Peyer's patch (tissue), 4 donors: Measurements from ENCODE around the gene RNF44. TPM values are rescaled to one million over a fixed set of nuclear protein-coding genes. Genes with fewer than 3 reads are reported as not detected.
A peak's percentile ranks its signal among the peaks of the same experiment; 100 is the strongest.

Experiments used
- DNase-seq, 3 donors: peaks; one replicate each; pipeline ENCODE4 v3.0.0-alpha.2; 2017 to 2019
- H3K27ac ChIP-seq, 4 donors: fragments of 200-600 bp; sonication (generic); one replicate each; pipeline ENCODE4 v1.5.1; 2016 to 2019
- H3K27me3 ChIP-seq, 2 donors: fragments of 200-600 bp; sonication (generic); one replicate each; pipeline ENCODE4 v1.5.1; 2019
- H3K36me3 ChIP-seq, 3 donors: fragments of 200-600 bp; sonication (generic); one replicate each; pipeline ENCODE4 v1.5.1; 2016 to 2019
- H3K4me1 ChIP-seq, 4 donors: fragments of 200-600 bp; sonication (generic); one replicate each; pipeline ENCODE4 v1.5.1; 2016 to 2019
- H3K4me3 ChIP-seq, 4 donors: fragments of 200-600 bp; sonication (generic); 1 replicate in 3 of 4; 2 replicates in 1 of 4; pipeline ENCODE4 v1.5.1; 2016 to 2019; ENCODE audit warnings: mild to moderate bottlenecking in 1 of 4
- H3K9me3 ChIP-seq, 4 donors: fragments of 200-600 bp; sonication (generic); one replicate each; pipeline ENCODE4 v1.5.1; 2016 to 2019; ENCODE audit warnings: mild to moderate bottlenecking in 1 of 4
- POLR2A ChIP-seq, 2 donors: fragments of 450-650 bp; IDR thresholded peaks; one replicate each; pipeline ENCODE4 v1.5.1; 2017; ENCODE audit warnings: antibody characterized with exemption in 2 of 2, mild to moderate bottlenecking in 2 of 2, moderate library complexity in 2 of 2
- total RNA-seq, 4 donors: library from RNA; depleted of rRNA; stranded (reverse); fragments of >200 nt; gene quantifications; one replicate each; pipeline ENCODE4 v1.1.0, GENCODE V29; 2016
- TF ChIP-seq, protein P1 (sequence below), 6 experiments: fragments of 450-650 bp in 4 of 6; fragments of 200-600 bp in 2 of 6; sonication (generic) in 1 of 6; IDR thresholded peaks; one replicate each; pipeline ENCODE4 v1.5.1; 2017 to 2019; ENCODE audit warnings: antibody characterized with exemption in 6 of 6, mild to moderate bottlenecking in 3 of 6, moderate library complexity in 1 of 6

The RNF44 gene
- total RNA-seq, 4 donors from 2014 or later = 46.4 to 114 (median 65.3) TPM

DNA sequence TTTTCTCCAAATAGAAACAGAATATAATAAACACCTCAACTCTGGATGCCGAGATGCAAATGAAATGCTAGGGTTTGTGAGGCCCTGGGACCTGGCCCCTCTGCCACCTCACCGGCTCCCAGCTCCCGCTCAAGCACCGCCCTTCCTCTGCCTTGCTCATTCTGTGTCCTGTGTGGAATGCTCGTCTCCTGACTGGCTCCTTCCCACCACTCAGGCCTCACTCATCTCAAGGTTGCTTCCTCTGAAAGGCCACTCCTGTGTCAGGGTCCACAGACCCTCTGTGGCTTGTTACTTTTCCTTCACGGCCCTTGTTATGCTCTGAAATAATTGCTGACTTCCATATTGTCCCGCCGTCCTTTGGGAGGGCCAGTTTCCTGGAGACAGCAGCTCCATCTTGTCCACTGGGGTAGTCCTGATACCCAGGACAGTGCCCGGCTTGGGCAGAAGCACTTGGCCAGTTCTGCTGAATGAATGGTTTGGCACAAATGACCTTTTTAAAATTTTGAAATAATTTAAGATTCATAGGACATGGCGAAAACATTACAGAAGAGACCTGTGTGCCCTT is 15.4 kb downstream of the RNF44 start:
- Histone ChIP-seq H3K27ac (no peak overlapping the region), H3K9me3 (no peaks in the 10 kb centered on the region), H3K36me3 (no peaks in the 10 kb centered on the region), H3K4me3 (no peak overlapping the region), H3K27me3 (no peaks in the 10 kb centered on the region), H3K4me1 (no peaks in the 10 kb centered on the region)
- TF ChIP-seq POLR2A (IDR thresholded peaks at IDR 0.05) = no peak
- TF ChIP-seq, protein P1, sequence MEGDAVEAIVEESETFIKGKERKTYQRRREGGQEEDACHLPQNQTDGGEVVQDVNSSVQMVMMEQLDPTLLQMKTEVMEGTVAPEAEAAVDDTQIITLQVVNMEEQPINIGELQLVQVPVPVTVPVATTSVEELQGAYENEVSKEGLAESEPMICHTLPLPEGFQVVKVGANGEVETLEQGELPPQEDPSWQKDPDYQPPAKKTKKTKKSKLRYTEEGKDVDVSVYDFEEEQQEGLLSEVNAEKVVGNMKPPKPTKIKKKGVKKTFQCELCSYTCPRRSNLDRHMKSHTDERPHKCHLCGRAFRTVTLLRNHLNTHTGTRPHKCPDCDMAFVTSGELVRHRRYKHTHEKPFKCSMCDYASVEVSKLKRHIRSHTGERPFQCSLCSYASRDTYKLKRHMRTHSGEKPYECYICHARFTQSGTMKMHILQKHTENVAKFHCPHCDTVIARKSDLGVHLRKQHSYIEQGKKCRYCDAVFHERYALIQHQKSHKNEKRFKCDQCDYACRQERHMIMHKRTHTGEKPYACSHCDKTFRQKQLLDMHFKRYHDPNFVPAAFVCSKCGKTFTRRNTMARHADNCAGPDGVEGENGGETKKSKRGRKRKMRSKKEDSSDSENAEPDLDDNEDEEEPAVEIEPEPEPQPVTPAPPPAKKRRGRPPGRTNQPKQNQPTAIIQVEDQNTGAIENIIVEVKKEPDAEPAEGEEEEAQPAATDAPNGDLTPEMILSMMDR (IDR thresholded peaks at IDR 0.05) = no peak
- no peak for DNase-seq

DNA sequence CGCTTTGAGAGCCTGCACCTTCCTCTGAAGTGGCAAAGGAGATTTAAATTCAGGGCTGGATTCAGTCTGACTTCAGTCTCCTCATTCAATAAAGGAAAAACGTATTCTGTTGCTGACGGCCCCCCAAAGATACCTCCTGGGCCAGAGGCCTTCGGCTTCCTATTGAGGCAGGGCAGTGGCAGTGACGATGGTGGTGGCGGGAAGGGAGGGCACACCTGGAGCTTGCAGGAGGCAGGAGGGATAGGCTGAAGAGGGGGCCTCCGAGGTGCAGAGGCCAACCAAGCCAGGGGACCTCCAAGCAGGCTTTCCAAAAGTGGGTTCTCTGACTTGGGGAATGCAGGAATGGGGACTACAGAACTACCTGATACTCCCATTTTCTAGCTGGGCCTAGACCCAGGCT is 15.9 kb downstream of the RNF44 start:
- no peaks in the 10 kb centered on the region for H3K9me3 ChIP-seq
- H3K4me3 ChIP-seq = no peak overlapping the region
- H3K4me1 ChIP-seq = no peaks in the 10 kb centered on the region
- H3K27me3 ChIP-seq = no peaks in the 10 kb centered on the region
- TF ChIP-seq POLR2A (IDR thresholded peaks at IDR 0.05) = no peak
- TF ChIP-seq, protein P1 (IDR thresholded peaks at IDR 0.05) = no peak
- H3K27ac ChIP-seq = no peak overlapping the region
- no peaks in the 10 kb centered on the region for H3K36me3 ChIP-seq
- DNase-seq = no peak

DNA sequence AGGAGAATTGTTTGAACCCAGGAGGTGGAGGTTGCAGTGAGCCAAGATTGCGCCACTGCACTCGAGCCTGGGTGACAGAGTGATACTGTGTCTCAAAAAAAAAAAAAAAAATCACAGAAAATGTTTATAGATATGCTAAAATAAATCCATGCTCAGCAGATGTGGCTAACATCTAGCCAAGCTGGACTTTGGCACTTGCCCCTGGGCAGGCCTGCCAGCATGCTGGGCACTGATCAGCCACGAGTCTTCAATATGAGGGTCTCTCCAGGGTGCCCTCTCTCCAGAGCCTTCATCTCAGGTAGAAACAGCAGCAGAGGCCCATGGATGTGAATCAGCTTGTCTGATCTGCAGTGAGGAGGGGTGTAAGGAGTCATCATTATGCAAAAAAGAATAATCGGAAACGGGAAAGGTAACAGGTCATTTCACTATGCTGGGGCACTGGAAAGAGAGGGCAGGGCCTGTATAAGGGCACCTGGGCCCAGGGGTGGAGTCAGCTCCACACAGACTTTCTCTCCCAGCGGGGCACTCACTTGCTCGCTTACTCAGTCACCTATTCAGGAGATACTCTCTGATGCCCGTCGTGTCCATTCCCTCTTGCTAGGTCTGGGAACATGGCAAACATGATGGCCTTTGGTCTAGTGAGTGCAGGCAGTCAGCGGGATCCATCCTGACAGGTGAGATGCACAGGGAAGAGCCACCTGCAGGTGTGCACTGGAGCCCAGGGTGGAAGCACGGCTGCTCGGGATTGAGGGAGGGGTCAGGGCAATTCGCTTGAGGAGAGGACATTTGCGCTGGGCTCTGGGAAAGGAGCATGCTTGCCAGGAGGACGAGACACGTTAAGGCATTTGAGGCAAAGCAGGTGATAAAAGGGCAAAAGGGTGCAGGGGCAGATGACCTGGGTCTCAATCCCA is 17.1 kb downstream of the RNF44 start:
- Histone ChIP-seq H3K4me1 (no peaks in the 10 kb centered on the region), H3K27me3 (no peaks in the 10 kb centered on the region), H3K27ac (no peak overlapping the region), H3K9me3 (no peaks in the 10 kb centered on the region), H3K4me3 (no peak overlapping the region), H3K36me3 (no peaks in the 10 kb centered on the region)
- no peak for DNase-seq
- TF ChIP-seq, protein P1 (IDR thresholded peaks at IDR 0.05) = peak in 1 of 6 experiments; percentile 16
- TF ChIP-seq POLR2A (IDR thresholded peaks at IDR 0.05) = no peak

DNA sequence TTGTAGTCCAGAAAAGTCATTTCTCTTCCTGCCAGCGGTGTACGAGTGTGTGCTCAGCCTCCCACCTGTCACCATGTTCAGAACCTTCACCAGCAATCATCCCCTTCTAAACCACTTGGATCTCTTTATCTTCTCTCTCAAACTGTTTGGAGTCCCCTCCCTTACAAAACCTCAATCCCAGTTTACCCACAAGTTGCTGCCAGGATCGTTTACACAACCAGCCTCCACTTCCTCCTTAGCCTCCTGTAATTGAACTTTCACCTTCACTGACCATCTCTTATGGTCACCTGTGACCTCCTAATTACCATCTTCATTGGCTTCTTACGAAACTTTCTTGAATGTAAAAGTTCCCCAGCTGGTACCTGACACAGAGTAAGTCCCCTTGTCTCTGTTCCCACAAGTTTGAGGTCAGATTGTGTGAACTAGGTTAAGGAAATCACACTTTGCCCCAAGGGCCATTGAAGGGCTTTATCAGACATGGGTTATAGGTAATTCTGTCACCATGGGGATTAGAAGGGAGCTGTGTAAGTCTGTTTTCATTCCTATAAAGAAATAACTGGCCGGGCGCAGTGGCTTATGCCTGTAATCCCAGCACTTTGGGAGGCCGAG is 20.0 kb downstream of the RNF44 start:
- no peaks in the 10 kb centered on the region for H3K27me3 ChIP-seq
- TF ChIP-seq POLR2A (IDR thresholded peaks at IDR 0.05) = no peak
- TF ChIP-seq, protein P1 (IDR thresholded peaks at IDR 0.05) = no peak
- no peak for DNase-seq
- H3K36me3 ChIP-seq = no peaks in the 10 kb centered on the region
- no peaks in the 10 kb centered on the region for H3K9me3 ChIP-seq
- no peaks in the 10 kb centered on the region for H3K4me1 ChIP-seq
- H3K27ac ChIP-seq = no peak overlapping the region
- no peak overlapping the region for H3K4me3 ChIP-seq

DNA sequence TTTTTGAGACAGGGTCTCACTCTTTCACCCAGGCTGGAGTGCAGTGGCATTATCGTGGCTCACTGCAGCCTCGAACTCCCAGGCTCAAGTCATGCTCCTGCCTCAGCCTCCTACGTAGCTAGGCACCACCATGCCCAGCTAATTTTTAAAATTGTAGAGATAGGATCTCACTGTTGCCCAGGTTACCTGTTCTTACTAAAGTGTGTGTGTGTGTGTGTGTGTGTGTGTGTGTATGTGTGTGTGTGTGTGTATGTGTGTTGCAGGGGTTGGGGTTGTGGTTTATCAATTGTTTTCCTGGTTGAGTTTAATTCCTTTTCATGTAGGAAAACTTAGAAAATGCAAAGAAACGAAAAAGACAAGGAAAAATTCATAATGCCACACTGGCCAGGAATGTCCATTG is 21.8 kb downstream of the RNF44 start:
- no peaks in the 10 kb centered on the region for H3K4me1 ChIP-seq
- H3K27ac ChIP-seq = peak overlapping the region in 1 of 4 donors; percentile 21
- DNase-seq = no peak
- H3K27me3 ChIP-seq = no peaks in the 10 kb centered on the region
- H3K4me3 ChIP-seq = no peak overlapping the region
- no peaks in the 10 kb centered on the region for H3K9me3 ChIP-seq
- TF ChIP-seq POLR2A (IDR thresholded peaks at IDR 0.05) = no peak
- TF ChIP-seq, protein P1 (IDR thresholded peaks at IDR 0.05) = no peak
- no peaks in the 10 kb centered on the region for H3K36me3 ChIP-seq
